Mesendoderm (in vitro differentiated cells): ENCODE results near the gene SIX5. TPM values are rescaled to one million over a fixed set of nuclear protein-coding genes. Genes with fewer than 3 reads are reported as not detected.
A peak's percentile ranks its signal among the peaks of the same experiment; 100 is the strongest.

Source experiments
- DNase-seq: peaks from one replicate; pipeline ENCODE4 v3.0.0; 2013
- H2AK5ac ChIP-seq: 2 replicates; pipeline ENCODE4 v1.6.1; 2013; ENCODE audit warnings: low read length, inconsistent platforms
- H2BK120ac ChIP-seq: 2 replicates; pipeline ENCODE4 v1.6.1; 2013; ENCODE audit warnings: low read depth, mild to moderate bottlenecking, low read length, moderate library complexity, mixed read lengths
- H2BK15ac ChIP-seq: replicated peaks from 2 replicates; pipeline ENCODE4 v1.6.1; 2013; ENCODE audit warnings: low read depth, mild to moderate bottlenecking, moderate library complexity
- H2BK5ac ChIP-seq: 2 replicates; pipeline ENCODE4 v1.6.1; 2013; ENCODE audit warnings: low read length, inconsistent platforms
- H3K18ac ChIP-seq: 2 replicates; pipeline ENCODE4 v1.6.1; 2013; ENCODE audit warnings: mild to moderate bottlenecking, low read length, mixed read lengths
- H3K23ac ChIP-seq: one replicate; pipeline ENCODE4 v1.6.1; 2013; ENCODE audit warnings: low read length
- H3K27ac ChIP-seq: 2 replicates; pipeline ENCODE4 v1.5.1; 2013; ENCODE audit warnings: low read depth, mild to moderate bottlenecking, inconsistent platforms, low read length, moderate library complexity
- H3K27me3 ChIP-seq: 2 replicates; pipeline ENCODE4 v1.6.1; 2013; ENCODE audit warnings: low read length, control low read depth, mild to moderate bottlenecking, inconsistent platforms; ENCODE audit not compliant: insufficient read depth, poor library complexity
- H3K36me3 ChIP-seq: 2 replicates; pipeline ENCODE4 v1.6.1; 2013; ENCODE audit warnings: low read length, inconsistent platforms; ENCODE audit not compliant: control insufficient read depth, insufficient read depth
- H3K4ac ChIP-seq: one replicate; pipeline ENCODE4 v1.6.1; 2013; ENCODE audit warnings: low read depth, mild to moderate bottlenecking, low read length, moderate library complexity
- H3K4me1 ChIP-seq: 2 replicates; pipeline ENCODE4 v1.6.1; 2013; ENCODE audit warnings: low read depth, low read length, inconsistent platforms; ENCODE audit not compliant: control insufficient read depth
- H3K4me2 ChIP-seq: 2 replicates; pipeline ENCODE4 v1.6.1; 2013; ENCODE audit warnings: low read length
- H3K4me3 ChIP-seq: 2 replicates; pipeline ENCODE4 v1.5.1; 2013; ENCODE audit warnings: mild to moderate bottlenecking, low read length
- H3K56ac ChIP-seq: one replicate; pipeline ENCODE4 v1.6.1; 2013; ENCODE audit warnings: low read length
- H3K79me1 ChIP-seq: 2 replicates; pipeline ENCODE4 v1.6.1; 2013; ENCODE audit warnings: low read length, inconsistent platforms
- H3K79me2 ChIP-seq: 2 replicates; pipeline ENCODE4 v1.6.1; 2013; ENCODE audit warnings: mild to moderate bottlenecking, low read length; ENCODE audit not compliant: control insufficient read depth, insufficient read depth
- H3K9ac ChIP-seq: 2 replicates; pipeline ENCODE4 v1.6.1; 2013; ENCODE audit warnings: low read length, inconsistent platforms
- H4K5ac ChIP-seq: one replicate; pipeline ENCODE4 v1.6.1; 2013; ENCODE audit warnings: low read length
- H4K8ac ChIP-seq: one replicate; pipeline ENCODE4 v1.6.1; 2013; ENCODE audit warnings: low read depth, mild to moderate bottlenecking, control low read depth, low read length, moderate library complexity
- WGBS: extraction: QIAGEN DNeasy Blood & Tissue Kit; methylation state at CpG from one replicate; pipeline ENCODE4 v1.1.7; 2013; ENCODE audit warnings: low lambda C conversion rate, missing lambda C conversion rate; ENCODE audit not compliant: insufficient coverage; ENCODE audit errors: extremely low coverage; 5-methylcytosine and 5-hydroxymethylcytosine counted together
- polyA plus RNA-seq, 2 experiments: library from polyadenylated mRNA; stranded (reverse); fragments of 200-250 nt; gene quantifications; one replicate each; pipeline ENCODE4 v1.2.3, GENCODE V29; 2013

Gene SIX5
- polyA plus RNA-seq (2013, experiment 1 of 2), result 19.5 TPM
- polyA plus RNA-seq (2013, experiment 2 of 2), result 18.9 TPM

DNA sequence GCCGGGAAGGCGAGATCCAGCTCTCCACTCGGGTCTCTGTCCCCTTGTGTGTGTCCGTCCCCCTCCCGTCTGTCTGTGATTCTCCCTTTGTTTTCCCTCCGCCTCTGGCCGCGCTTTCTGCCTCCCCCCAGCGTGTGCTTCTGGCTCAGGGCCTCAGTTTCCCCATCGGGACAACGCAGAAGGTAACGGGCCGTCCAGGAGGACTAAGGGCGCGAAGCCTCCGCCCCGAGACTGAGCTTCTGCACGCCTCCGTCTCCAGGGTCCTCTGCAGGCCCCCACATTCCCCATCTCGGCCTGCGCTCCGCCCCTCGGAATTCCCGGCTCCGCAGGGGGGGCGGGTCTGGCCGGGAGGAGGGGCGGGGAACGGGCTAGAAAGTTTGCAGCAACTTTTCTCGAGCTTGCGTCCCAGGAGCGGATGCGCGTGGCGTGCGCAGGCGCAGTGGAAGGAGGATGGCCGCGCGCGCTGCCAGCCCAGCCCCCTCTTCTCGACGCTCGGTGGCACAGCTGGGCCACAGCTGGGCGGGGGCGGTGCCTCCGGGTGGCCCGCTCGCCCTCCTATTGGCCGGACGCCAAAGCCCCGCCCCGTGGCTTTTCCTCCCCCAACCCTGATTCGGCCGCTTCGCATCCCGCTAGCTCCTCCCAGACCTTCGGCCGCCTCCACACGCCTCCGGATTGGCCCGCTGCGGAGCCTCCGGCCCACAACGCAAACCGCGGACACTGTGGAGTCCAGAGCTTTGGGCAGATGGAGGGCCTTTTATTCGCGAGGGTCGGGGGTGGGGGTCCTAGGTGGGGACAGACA is at the start of gene SIX5:
TSS of gene SIX5 (minus strand) at position 269 of the 799 bp plus-strand sequence. CDS start 408 bp downstream, outside the sequence.
- Histone ChIP-seq H3K56ac (peak within 1 kb of the TSS; percentile 100), H2BK5ac (peak within 1 kb of the TSS; percentile 99), H3K36me3 (no peaks in the 10 kb centered on the region), H2BK15ac (no peak within 1 kb of the TSS), H3K9ac (peak within 1 kb of the TSS; percentile 100), H3K27ac (peak within 1 kb of the TSS; percentile 98), H3K79me1 (no peaks in the 10 kb centered on the region), H3K27me3 (no peaks in the 10 kb centered on the region), H3K4me3 (peak within 1 kb of the TSS; percentile 95), H3K79me2 (no peaks in the 10 kb centered on the region), H4K5ac (no peak within 1 kb of the TSS), H2AK5ac (peak within 1 kb of the TSS; percentile 100), H4K8ac (peak within 1 kb of the TSS; percentile 69), H3K4me1 (peaks cover 8% of the 10 kb centered on the region), H2BK120ac (peak within 1 kb of the TSS; percentile 48), H3K4ac (peak within 1 kb of the TSS; percentile 94), H3K23ac (peak within 1 kb of the TSS; percentile 98), H3K18ac (peak within 1 kb of the TSS; percentile 94), H3K4me2 (peak within 1 kb of the TSS; percentile 100)
- peak; percentile 99 for DNase-seq
- WGBS, result no CpG with 5 or more reads among the region's 70 CpGs

DNA sequence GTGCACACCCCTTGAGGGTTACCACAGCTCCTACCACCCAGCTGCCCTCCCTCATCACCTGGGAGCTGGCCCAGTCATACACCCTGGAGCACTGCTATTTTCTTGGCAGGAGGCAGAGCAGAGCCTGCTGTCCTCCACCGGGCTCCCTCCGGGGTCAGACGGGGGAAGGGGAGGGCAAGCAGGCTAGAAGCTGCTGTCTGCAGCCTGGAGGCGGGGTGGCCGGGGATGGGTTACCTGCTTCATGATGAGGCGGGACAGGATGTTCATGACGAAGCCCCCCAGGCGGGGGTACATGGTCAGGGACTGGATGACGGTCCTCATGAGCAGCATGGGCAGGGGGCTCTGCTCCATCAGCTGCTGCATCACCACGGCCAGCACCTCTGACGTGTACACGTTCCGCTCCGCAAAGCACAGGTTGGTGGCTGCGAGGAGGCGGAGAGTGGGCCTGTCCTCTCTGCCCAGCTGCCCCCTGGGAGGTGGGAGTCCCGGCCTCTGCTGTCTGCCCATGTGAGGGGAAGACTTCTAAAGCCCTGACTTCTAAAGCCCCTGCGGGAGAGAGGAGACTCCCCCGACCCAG is 48.8 kb upstream of the SIX5 start:
- Histone ChIP-seq H3K4me3 (no peak overlapping the region), H2BK15ac (no peak overlapping the region), H3K4me1 (peaks cover 4% of the 10 kb centered on the region), H2BK5ac (no peak overlapping the region), H3K79me2 (no peaks in the 10 kb centered on the region), H2AK5ac (no peak overlapping the region), H3K79me1 (no peaks in the 10 kb centered on the region), H3K18ac (no peak overlapping the region), H4K8ac (no peak overlapping the region), H3K56ac (peak overlapping the region; percentile 25), H3K27me3 (no peaks in the 10 kb centered on the region), H2BK120ac (no peak overlapping the region), H3K27ac (no peak overlapping the region), H3K4ac (no peak overlapping the region), H4K5ac (no peak overlapping the region), H3K23ac (no peak overlapping the region), H3K4me2 (no peak overlapping the region), H3K9ac (peak overlapping the region; percentile 22), H3K36me3 (peaks cover 3% of the 10 kb centered on the region)
- no CpG with 5 or more reads among the region's 19 CpGs for WGBS
- DNase-seq, result peak; percentile 70

DNA sequence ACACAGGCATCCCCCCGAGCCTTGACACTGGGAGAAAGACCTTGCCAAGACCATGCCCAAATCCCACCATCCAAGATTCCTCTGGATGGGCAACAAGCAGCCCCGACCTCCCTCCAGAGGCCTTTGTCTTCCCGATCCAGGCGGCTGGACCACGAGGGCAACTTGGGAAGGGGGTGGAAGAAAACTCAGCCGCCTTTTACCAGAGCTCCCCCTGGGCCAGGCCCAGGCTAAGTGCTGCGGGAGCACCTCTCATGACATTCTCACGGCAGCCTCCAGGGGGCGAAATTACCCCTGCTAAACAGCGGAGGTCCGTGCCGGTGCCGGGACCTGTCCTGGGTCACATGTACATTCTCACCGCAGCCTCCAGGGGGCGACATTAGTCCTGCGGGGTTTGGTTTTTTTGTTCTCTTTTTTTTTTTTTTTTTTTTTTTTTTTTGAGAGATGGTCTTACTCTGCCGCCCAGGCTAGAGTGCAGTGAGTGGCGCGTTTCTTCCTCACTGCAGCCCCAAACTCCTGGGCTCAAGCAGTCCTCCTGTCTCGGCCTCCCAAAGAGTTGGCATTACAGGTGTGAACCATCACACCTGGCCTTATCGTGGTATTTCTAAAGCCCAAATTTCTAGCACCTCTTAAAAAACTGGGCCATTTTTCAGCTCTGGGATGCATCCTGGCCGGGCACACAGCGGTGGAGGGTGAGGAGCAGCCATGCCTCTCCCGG is 48.1 kb upstream of the SIX5 start:
- H3K56ac ChIP-seq, result peak overlapping the region; percentile 96
- no peak overlapping the region for H3K23ac ChIP-seq

DNA sequence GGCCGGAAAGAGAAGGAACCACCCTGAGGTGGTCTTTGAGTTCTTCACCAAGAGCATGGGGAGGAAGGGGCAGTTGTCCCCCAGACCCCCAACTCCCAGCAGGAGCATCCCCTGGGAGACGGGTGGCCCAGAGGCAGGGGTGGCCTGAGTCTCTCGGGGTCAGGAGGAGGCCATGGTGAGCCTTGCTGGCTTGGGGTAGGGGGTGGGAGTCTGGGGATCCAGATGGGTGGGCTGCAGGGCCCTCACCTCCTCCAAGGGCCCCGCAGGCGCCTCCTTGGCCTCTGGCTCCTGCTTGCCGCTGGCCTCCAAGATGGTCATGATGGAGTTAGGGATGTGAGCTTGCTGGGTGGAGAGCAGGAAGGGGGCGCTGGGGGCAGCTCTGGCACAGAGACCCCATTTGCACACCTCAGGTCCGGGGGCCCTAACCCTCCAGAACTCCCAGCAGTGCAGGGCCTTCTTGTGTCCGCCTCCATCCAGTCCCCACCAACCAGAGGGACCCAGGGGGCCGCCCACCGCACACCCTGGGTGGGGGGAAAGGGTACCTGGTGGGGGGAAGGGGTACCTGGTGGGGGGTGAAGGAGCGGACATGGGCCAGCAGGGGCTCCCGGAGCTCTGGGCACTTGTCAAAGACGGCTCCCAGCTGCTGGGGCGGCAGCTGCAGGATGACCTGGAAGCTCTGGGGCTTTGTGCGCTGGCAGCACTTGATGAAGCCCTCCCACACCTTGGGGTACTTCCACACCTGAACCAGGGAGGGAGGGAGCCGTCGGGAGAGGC is 47.4 kb upstream of the SIX5 start:
- Histone ChIP-seq H3K27ac (peak overlapping the region; percentile 81), H3K4me3 (peak overlapping the region; percentile 45), H3K27me3 (no peaks in the 10 kb centered on the region), H2BK5ac (peak overlapping the region; percentile 91), H3K23ac (peak overlapping the region; percentile 85), H3K9ac (peak overlapping the region; percentile 97), H3K4ac (peak overlapping the region; percentile 82), H4K8ac (no peak overlapping the region), H2BK120ac (peak overlapping the region; percentile 14), H3K4me1 (peaks cover 4% of the 10 kb centered on the region), H3K36me3 (peaks cover 1% of the 10 kb centered on the region), H3K79me1 (no peaks in the 10 kb centered on the region), H2BK15ac (no peak overlapping the region), H3K4me2 (peak overlapping the region; percentile 86), H4K5ac (no peak overlapping the region), H3K18ac (peak overlapping the region; percentile 60), H3K56ac (peak overlapping the region; percentile 96), H2AK5ac (peak overlapping the region; percentile 77), H3K79me2 (no peaks in the 10 kb centered on the region)
- DNase-seq, result no peak
- no CpG with 5 or more reads among the region's 18 CpGs for WGBS

More for the DNA sequence above, 48.1 kb upstream of the SIX5 start:
- no peak overlapping the region for H4K8ac ChIP-seq
- H3K79me1 ChIP-seq, result no peaks in the 10 kb centered on the region
- DNase-seq, result peak; percentile 98
- H4K5ac ChIP-seq, result no peak overlapping the region
- peak overlapping the region; percentile 82 for H3K4ac ChIP-seq
- peaks cover 3% of the 10 kb centered on the region for H3K36me3 ChIP-seq
- no peak overlapping the region for H2BK15ac ChIP-seq
- H3K4me1 ChIP-seq, result peaks cover 4% of the 10 kb centered on the region
- H3K79me2 ChIP-seq, result no peaks in the 10 kb centered on the region
- no CpG with 5 or more reads among the region's 24 CpGs for WGBS
- peak overlapping the region; percentile 97 for H3K9ac ChIP-seq
- H3K18ac ChIP-seq, result peak overlapping the region; percentile 60
- H3K4me2 ChIP-seq, result peak overlapping the region; percentile 86
- peak overlapping the region; percentile 43 for H2AK5ac ChIP-seq
- H3K27me3 ChIP-seq, result no peaks in the 10 kb centered on the region
- H2BK120ac ChIP-seq, result no peak overlapping the region
- H2BK5ac ChIP-seq, result peak overlapping the region; percentile 91
- no peak overlapping the region for H3K4me3 ChIP-seq
- peak overlapping the region; percentile 81 for H3K27ac ChIP-seq

DNA sequence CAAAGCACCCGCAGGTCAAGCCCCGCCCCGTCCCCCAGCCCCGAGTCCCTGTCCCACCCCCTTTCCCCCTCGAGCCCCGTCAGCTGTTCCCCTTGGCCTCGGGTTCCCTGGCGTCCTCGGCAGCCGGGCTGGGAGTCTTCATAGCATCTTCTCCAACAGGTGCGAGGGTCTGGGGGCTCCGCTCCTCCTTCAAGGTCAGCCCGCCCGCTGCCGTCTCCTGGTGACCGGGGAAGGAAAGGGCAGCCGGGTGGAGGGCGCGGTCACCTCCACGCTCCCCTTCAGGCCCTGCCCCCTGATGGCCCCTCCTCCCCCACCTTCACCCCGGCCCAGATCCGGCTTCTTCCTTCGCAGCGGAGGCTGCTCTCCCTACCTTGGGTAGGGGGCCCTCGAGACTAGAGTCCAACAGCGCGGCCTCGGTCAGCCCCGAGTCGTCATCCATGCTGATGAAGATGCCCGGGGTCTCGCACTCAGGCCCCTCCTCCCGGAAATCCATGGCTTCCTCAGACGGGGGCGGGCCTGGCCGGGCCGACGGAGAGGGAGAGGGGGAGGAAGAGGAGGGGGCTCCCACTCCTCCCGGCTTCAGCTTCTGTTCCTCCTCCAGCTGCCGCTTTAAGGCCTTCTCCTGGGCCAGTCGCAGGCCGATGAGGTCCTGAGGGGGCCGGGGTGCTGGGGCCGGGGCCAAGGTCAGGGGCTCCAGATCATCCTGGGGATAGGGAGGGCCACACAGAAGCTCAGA is 46.6 kb upstream of the SIX5 start:
- H3K4me1 ChIP-seq, result peaks cover 4% of the 10 kb centered on the region
- no CpG with 5 or more reads among the region's 44 CpGs for WGBS
- peak overlapping the region; percentile 60 for H3K18ac ChIP-seq
- no peak overlapping the region for H2AK5ac ChIP-seq
- H3K4me2 ChIP-seq, result peak overlapping the region; percentile 86
- no peaks in the 10 kb centered on the region for H3K36me3 ChIP-seq
- peak overlapping the region; percentile 14 for H2BK120ac ChIP-seq
- no peak overlapping the region for H4K8ac ChIP-seq
- H3K79me2 ChIP-seq, result no peaks in the 10 kb centered on the region
- DNase-seq, result peak; percentile 95
- no peaks in the 10 kb centered on the region for H3K79me1 ChIP-seq
- no peaks in the 10 kb centered on the region for H3K27me3 ChIP-seq
- peak overlapping the region; percentile 82 for H3K4ac ChIP-seq
- no peak overlapping the region for H2BK5ac ChIP-seq
- no peak overlapping the region for H2BK15ac ChIP-seq
- H3K27ac ChIP-seq, result peak overlapping the region; percentile 85
- H3K9ac ChIP-seq, result peak overlapping the region; percentile 97
- H3K4me3 ChIP-seq, result peak overlapping the region; percentile 61
- H4K5ac ChIP-seq, result no peak overlapping the region
- H3K23ac ChIP-seq, result no peak overlapping the region
- H3K56ac ChIP-seq, result peak overlapping the region; percentile 96
